Heart left ventricle (tissue), 13 donors: Measurements from ENCODE around the gene ANKEF1.

Source experiments
- CTCF ChIP-seq, 12 donors: fragments of 200-600 bp; sonication (generic) in 4 of 12; IDR thresholded peaks; one replicate each; pipeline versions ENCODE4 v1.5.0 to v1.8.0; 2018 to 2022; ENCODE audit warnings: antibody characterized with exemption in 12 of 12, mild to moderate bottlenecking in 5 of 12
- POLR2A ChIP-seq, 2 donors: fragments of 450-650 bp; IDR thresholded peaks; one replicate each; pipeline ENCODE4 v1.6.1; 2017; ENCODE audit warnings: antibody characterized with exemption in 2 of 2, mild to moderate bottlenecking in 2 of 2, moderate library complexity in 2 of 2
- donor health status: ischemic (EF 13 %, LVEDD 7.1; RV severe dilation, severe dysfunction).
- donor health status: DM: no; HTN: yes; CAD: no.
- donor health status: DM: no; HTN: no; CAD: no.
- donor health status: ischemic (EF 25% LVEDD 6.9; RV normal size, moderate dysfunction).
- donor health status: ischemic (EF 25% LVEDD 5.7; RV mildly dilated, moderate dysfunction).
- donor health status: ischemic (EF 35%, LVEDD 5.7; RV mildly dilated, moderate dysfunction).
- donor health status: nonischemic (EF 11% LVEDD 7.7; RV severe dilation, severe dysfunction).
- donor health status: DM: yes; HTN: yes; CAD: no.
- donor health status: PGD.
- donor health status: ischemic (EF 29% LVEDD 5.4; RV normal size, mild dysfunction).
- donor health status: nonischemic (EF 23%, LVEDD 6.1; RV moderate dilation, normal function).

GRCh38 chr20:10063482-10063881, 28.7 kb downstream of the ANKEF1 start:
- no peak for TF ChIP-seq CTCF (IDR thresholded peaks at IDR 0.05)
- TF ChIP-seq POLR2A (IDR thresholded peaks at IDR 0.05), result no peak
